ENCODE results near the gene KRTAP2-1.
"Not testable (repeated sequence)": the region's sequence is repeated elsewhere in the genome, so short reads cannot be mapped to it uniquely, and the experiment has no call there.

Gene KRTAP2-1

DNA sequence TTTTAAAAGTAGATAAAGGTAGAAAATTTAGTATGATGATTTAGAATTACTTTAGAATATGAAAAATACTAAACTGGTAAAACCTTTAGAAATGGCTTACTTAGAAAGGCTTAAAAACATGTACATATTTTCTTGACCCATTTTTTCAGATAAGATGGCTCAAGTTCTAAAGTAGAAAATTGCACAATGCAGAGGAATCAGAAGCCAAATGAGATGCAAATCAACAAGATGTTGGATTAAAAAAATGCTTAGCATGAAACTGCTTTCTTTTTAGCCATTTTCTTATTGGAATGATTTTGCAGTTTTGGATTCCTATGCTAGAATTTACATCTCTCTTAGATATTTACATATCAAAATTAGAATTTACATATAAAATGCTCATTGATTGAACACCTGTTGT lies 36.7 kb downstream of the KRTAP2-1 start:
- no peak for DNase-seq

DNA sequence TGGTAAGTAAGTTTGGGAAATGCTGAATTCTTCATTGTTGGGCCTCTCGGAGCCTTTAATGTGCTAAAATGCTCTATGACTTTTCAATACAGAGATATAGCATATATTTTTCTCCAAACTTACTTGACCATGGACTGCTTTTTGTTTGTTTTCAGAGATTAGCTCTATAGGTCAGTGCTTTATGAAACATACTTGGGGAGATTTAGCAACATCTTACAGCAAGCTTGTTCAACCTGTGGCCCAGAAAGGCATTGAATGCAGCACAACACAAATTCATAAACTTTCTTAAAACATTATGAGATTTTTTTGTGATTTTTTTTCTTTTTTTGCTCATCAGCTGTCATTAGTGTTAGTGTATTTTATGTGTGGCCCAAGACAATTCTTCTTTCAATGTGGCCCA lies 37.2 kb downstream of the KRTAP2-1 start:
- no peak for DNase-seq

DNA sequence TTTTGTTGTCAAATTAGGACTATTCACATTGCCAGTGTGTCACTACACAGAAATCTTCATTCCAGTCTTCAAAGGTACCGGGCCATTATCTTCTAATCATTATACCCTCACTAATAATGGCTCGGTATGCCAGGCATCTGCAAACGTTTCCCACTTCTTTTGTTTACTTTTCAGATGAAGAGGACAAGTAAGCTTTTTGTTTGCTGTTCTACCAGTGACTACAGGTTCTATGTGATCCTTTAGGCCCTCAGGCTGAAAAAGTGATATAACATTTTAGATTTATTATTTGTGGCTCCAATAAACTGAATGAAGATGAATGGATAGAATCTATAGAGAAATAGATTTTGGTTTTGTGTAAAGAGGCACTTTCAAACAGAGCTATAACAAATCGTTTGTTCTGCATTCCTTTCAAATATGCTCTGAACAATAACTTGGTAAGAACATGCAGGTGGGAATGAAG lies 37.8 kb downstream of the KRTAP2-1 start:
- DNase-seq, result no peak

GRCh38 chr17:41008811-41009210 lies 38.3 kb downstream of the KRTAP2-1 start, which contains the start of gene KRTAP3-1:
KRTAP3-1 (minus strand) TSS chr17:41009128; CDS start chr17:41009074, 54 bp downstream.
- DNase-seq, result no peak

DNA sequence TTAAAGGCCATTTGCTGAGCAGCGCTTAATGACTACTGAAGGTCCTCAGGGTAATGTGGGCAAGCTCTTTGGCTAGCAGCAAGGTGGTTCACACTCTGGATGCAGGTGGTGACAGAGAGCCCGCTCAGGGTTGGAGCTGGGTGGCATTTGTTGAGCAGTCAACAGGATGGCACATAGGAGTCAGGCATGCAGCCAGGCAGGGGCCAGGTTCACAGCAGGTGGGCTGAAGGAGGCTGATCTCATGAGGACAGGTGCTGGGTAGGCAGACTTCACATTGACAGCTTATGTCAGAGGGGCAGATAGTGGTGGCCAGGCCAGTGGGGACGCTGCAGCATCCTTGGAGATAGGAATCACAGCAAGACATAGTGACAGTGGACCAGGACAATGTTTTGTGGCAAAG lies 42.7 kb downstream of the KRTAP2-1 start:
- DNase-seq, result no peak

DNA sequence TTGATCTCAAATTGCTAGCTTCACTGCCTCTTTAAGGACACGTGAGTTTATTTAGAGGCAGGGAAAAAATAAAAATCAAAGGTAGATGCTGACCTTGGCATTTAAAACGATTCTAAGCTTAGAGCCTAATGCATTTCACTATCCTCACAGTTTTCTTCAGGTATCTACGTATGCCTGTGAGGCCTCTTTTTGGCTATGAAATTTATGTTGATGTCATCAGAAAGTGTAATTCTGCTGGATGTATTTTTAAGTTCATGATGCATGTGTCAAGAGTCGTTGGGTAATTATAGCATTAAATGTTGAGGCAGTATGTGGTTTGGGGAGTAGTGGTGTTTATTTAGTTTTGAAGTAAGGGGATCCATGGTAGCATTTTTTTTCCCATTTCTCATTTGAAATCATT lies 43.2 kb downstream of the KRTAP2-1 start:
- no peak for DNase-seq

DNA sequence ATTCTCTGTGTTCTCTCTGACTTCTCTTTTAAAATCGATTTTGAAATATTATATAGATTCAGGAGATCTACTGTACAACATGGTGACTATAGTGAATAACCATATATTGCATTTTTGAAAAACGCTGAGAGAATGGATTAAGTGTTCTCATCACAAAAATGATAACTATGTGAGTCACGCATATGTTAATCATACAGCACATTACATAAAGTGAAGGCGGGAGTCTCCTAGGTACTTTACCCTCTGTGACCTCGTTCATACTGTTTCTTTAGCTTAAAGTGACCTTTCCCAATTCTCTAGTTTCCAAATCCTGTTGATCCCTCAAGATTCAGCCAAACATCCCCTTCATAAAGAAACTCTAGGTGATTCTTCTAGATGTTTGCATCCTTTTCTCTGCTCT lies 44.3 kb downstream of the KRTAP2-1 start:
- DNase-seq, result no peak

GRCh38 chr17:41001795-41002194 lies 45.3 kb downstream of the KRTAP2-1 start:
- DNase-seq, result no peak

GRCh38 chr17:40999563-40999962 lies 47.6 kb downstream of the KRTAP2-1 start, which contains the start of gene KRTAP3-2:
KRTAP3-2 (minus strand) TSS chr17:40999906; CDS start chr17:40999853, 53 bp downstream.
- DNase-seq, result not testable (repeated sequence)

- DNase-seq, result no peak
Observed at GRCh38 chr17:40997361-40997760, 49.8 kb downstream of the KRTAP2-1 start.

- DNase-seq, result no peak
Observed at GRCh38 chr17:40996829-40997228, 50.3 kb downstream of the KRTAP2-1 start.

Measured in NCI-H446 treated with DMSO at 0.1 percent for 48 hours (cell line).